ENCODE measurements around the gene PLCL2. TPM values are rescaled to one million over a fixed set of nuclear protein-coding genes. Genes with fewer than 3 reads are reported as not detected.

PLCL2 gene
- total and polyA plus RNA-seq, 2 donors (not counting 1 experiment from before 2014, with no cell fraction given) = 21.7 to 55.2 TPM

- H2AFZ ChIP-seq (ENCODE audit: insufficient read depth, low read depth, low read length, poor library complexity, severe bottlenecking) = no peak overlapping the region
- no peak overlapping the region for H3K27ac ChIP-seq (ENCODE audit: low read length in 2 of 2)
- ATAC-seq (ENCODE audit: low read depth) (no peak), DNase-seq (no peak)
- H3K27ac Mint-ChIP-seq = no peak overlapping the region
- H3K9me3 ChIP-seq (ENCODE audit: control extremely low read depth in 1 of 3, control insufficient read depth in 2 of 3, insufficient read depth in 1 of 3, low read length in 2 of 3) = peaks cover 0 to 24% (median 2%) of the 10 kb centered on the region in 3 donors
- 98% methylated on average over 14 of the region's 19 CpGs for WGBS (ENCODE audit: insufficient coverage)
- H3K9me3 Mint-ChIP-seq (ENCODE audit: insufficient read depth) = no peaks in the 10 kb centered on the region
- ChIA-PET POLR2A (no interaction called here), CTCF (no interaction called here)
- no peaks in the 10 kb centered on the region for H3K27me3 ChIP-seq (replicated peaks in 1 of 4; ENCODE audit: control extremely low read depth in 1 of 4, control insufficient read depth in 3 of 4, insufficient read depth in 4 of 4, low read length in 3 of 4)
- no peak overlapping the region for H3K4me2 ChIP-seq (replicated peaks; ENCODE audit: low read depth, low read length, poor library complexity, severe bottlenecking)
- H3K36me3 ChIP-seq (replicated peaks in 1 of 2; ENCODE audit: control extremely low read depth in 1 of 2, control insufficient read depth in 1 of 2, extremely low read depth in 1 of 2, insufficient read depth in 2 of 2, low read length in 1 of 2) = no peaks in the 10 kb centered on the region
- no peak overlapping the region for H3K4me3 Mint-ChIP-seq
- no peaks in the 10 kb centered on the region for H4K20me1 ChIP-seq (ENCODE audit: control insufficient read depth, insufficient read depth, low read length, poor library complexity, severe bottlenecking)
- no peak overlapping the region for H3K9ac ChIP-seq (ENCODE audit: low read length)
- H3K79me2 ChIP-seq (ENCODE audit: control insufficient read depth, insufficient read depth, low read length) = no peaks in the 10 kb centered on the region
- no peaks in the 10 kb centered on the region for H3K27me3 Mint-ChIP-seq
- peaks cover under 1% of the 10 kb centered on the region for H3K4me1 Mint-ChIP-seq
- intact Hi-C loops (cut with micrococcal nuclease) = no loop called here
- TF ChIP-seq CTCF (IDR thresholded peaks at IDR 0.05) = no peak
- TF ChIP-seq EZH2 (IDR thresholded peaks at IDR 0.05; ENCODE audit: borderline replicate concordance, insufficient read depth, low read depth, low read length, poor library complexity, severe bottlenecking) = no peak
- peaks cover 0 to 2% of the 10 kb centered on the region in 2 donors for H3K4me1 ChIP-seq (ENCODE audit: control insufficient read depth in 2 of 2, insufficient read depth in 2 of 2, low read length in 2 of 2)
- H3K4me3 ChIP-seq (ENCODE audit: control extremely low read depth in 1 of 5, extremely low read depth in 1 of 5, insufficient read depth in 1 of 5, low read depth in 2 of 5, low read length in 4 of 5) = no peak overlapping the region
Observed at GRCh38 chr3:17133632-17134545, 249.1 kb downstream of the PLCL2 start.

- ATAC-seq (ENCODE audit: low read depth) (no peak), DNase-seq (no peak)
- Histone ChIP-seq H3K36me3 (replicated peaks in 1 of 2; ENCODE audit: control extremely low read depth in 1 of 2, control insufficient read depth in 1 of 2, extremely low read depth in 1 of 2, insufficient read depth in 2 of 2, low read length in 1 of 2) (no peaks in the 10 kb centered on the region), H3K9me3 (ENCODE audit: control extremely low read depth in 1 of 3, control insufficient read depth in 2 of 3, insufficient read depth in 1 of 3, low read length in 2 of 3) (peaks cover 0 to 23% (median 2%) of the 10 kb centered on the region in 3 donors), H3K27ac (ENCODE audit: low read length in 2 of 2) (no peak overlapping the region), H4K20me1 (ENCODE audit: control insufficient read depth, insufficient read depth, low read length, poor library complexity, severe bottlenecking) (no peaks in the 10 kb centered on the region), H3K27me3 (replicated peaks in 1 of 4; ENCODE audit: control extremely low read depth in 1 of 4, control insufficient read depth in 3 of 4, insufficient read depth in 4 of 4, low read length in 3 of 4) (no peaks in the 10 kb centered on the region), H2AFZ (ENCODE audit: insufficient read depth, low read depth, low read length, poor library complexity, severe bottlenecking) (no peak overlapping the region), H3K4me3 (ENCODE audit: control extremely low read depth in 1 of 5, extremely low read depth in 1 of 5, insufficient read depth in 1 of 5, low read depth in 2 of 5, low read length in 4 of 5) (no peak overlapping the region), H3K4me1 (ENCODE audit: control insufficient read depth in 2 of 2, insufficient read depth in 2 of 2, low read length in 2 of 2) (peaks cover 4 to 9% of the 10 kb centered on the region in 2 donors), H3K4me2 (replicated peaks; ENCODE audit: low read depth, low read length, poor library complexity, severe bottlenecking) (no peak overlapping the region), H3K9ac (ENCODE audit: low read length) (no peak overlapping the region), H3K79me2 (ENCODE audit: control insufficient read depth, insufficient read depth, low read length) (no peaks in the 10 kb centered on the region)
- H3K27ac Mint-ChIP-seq = no peak overlapping the region
- no peaks in the 10 kb centered on the region for H3K9me3 Mint-ChIP-seq (ENCODE audit: insufficient read depth)
- H3K27me3 Mint-ChIP-seq = peaks cover 5% of the 10 kb centered on the region
- TF ChIP-seq EZH2 (IDR thresholded peaks at IDR 0.05; ENCODE audit: borderline replicate concordance, insufficient read depth, low read depth, low read length, poor library complexity, severe bottlenecking) = no peak
- no peak for TF ChIP-seq CTCF (IDR thresholded peaks at IDR 0.05)
- no peak overlapping the region for H3K4me3 Mint-ChIP-seq
- ChIA-PET POLR2A (no interaction called here), CTCF (no interaction called here)
- H3K4me1 Mint-ChIP-seq = peaks cover 9% of the 10 kb centered on the region
- intact Hi-C loops (cut with micrococcal nuclease) = no loop called here
Observed at GRCh38 chr3:17135696-17136095, 250.9 kb downstream of the PLCL2 start.

All from B cell (primary cell).